AG04449 (cell line): ENCODE results near the gene MYBPH.

ENCODE experiments used
- CTCF ChIA-PET: fragments of 350-600 bp; formaldehyde crosslinking; extraction: SDS; loops from one replicate; lab custom pipeline; 2021; ENCODE audit warnings: antibody characterized with exemption; lab: Yijun Ruan, JAX
- POLR2A ChIA-PET: fragments of 400-600, 350-600 bp; formaldehyde crosslinking; extraction: SDS; loops from one replicate; lab custom pipeline; 2020; ENCODE audit warnings: antibody characterized with exemption, inconsistent platforms; lab: Yijun Ruan, JAX
- DNase-seq: peaks from one replicate; pipeline ENCODE4 v3.0.0-alpha.2; 2010; ENCODE audit warnings: low read depth, low spot score
- H3K4me3 ChIP-seq: 2 replicates; pipeline ENCODE4 v1.5.1; 2011; ENCODE audit warnings: low read depth, mild to moderate bottlenecking, control low read depth, low read length
- TF ChIP-seq, protein P1 (sequence below): IDR thresholded peaks from one replicate; pipeline ENCODE4 v1.5.1; 2011; ENCODE audit warnings: mild to moderate bottlenecking, moderate library complexity, low read length, control low read depth, inconsistent platforms; ENCODE audit not compliant: insufficient read depth; ENCODE audit errors: missing control alignments

Gene MYBPH

DNA sequence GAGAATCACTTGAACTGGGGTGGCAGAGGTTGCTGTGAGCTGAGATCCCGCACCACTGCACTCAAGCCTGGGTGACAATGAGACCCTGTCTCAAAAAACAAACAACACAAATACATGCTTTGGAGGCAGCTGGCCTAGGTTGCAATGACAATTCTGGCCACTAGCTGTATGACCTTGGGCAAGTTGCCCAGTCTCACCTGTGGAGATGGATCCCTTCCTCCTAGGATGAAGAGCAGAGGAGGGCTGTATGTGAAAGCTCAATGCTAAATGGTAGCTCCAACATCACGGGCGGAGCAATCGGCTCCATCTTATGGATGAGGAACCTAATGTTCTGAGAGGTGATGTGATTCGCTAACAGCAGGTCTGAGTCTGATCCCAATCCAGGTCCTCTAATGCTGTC is 27.5 kb downstream of the MYBPH start:
- CTCF ChIA-PET = interaction anchor here (1.2 to 4.5 kb wide), 9 partner anchors 11 to 119 kb away, joined by 3 to 31 read pairs (median 6); partner anchors contain the start of genes ADORA1 and MYBPH
- H3K4me3 ChIP-seq = no peak overlapping the region
- DNase-seq = no peak
- POLR2A ChIA-PET = no interaction called here
- TF ChIP-seq, protein P1, sequence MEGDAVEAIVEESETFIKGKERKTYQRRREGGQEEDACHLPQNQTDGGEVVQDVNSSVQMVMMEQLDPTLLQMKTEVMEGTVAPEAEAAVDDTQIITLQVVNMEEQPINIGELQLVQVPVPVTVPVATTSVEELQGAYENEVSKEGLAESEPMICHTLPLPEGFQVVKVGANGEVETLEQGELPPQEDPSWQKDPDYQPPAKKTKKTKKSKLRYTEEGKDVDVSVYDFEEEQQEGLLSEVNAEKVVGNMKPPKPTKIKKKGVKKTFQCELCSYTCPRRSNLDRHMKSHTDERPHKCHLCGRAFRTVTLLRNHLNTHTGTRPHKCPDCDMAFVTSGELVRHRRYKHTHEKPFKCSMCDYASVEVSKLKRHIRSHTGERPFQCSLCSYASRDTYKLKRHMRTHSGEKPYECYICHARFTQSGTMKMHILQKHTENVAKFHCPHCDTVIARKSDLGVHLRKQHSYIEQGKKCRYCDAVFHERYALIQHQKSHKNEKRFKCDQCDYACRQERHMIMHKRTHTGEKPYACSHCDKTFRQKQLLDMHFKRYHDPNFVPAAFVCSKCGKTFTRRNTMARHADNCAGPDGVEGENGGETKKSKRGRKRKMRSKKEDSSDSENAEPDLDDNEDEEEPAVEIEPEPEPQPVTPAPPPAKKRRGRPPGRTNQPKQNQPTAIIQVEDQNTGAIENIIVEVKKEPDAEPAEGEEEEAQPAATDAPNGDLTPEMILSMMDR = peak; percentile 3

DNA sequence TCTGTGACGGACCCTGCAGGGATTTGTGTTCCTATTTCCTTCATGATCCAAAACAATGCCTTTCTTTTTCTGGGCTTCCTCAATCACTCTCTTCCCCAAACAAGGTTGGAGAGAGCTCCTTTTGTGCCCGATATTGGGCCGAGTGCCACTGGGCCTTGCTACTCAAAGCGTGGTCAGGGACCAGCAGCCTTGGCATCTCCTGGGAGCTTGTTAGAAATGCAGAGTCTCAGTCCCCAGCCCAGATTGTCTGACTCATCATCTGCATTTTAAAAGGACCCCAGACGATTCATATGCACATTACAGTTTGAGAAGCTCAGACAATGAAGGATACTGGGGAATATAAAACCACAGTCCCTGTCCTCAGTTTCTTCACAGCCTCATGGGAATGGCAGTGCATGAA is 28.2 kb downstream of the MYBPH start:
- DNase-seq = no peak
- POLR2A ChIA-PET = no interaction called here
- no peak overlapping the region for H3K4me3 ChIP-seq
- TF ChIP-seq, protein P1 = no peak
- CTCF ChIA-PET = interaction anchor here (0.9 to 4.5 kb wide), 11 partner anchors 10 to 120 kb away, joined by 3 to 31 read pairs (median 4); partner anchors contain the start of genes ADORA1 and MYBPH

GRCh38 chr1:203146537-203146936 is 29.1 kb downstream of the MYBPH start:
- POLR2A ChIA-PET = no interaction called here
- no peak for DNase-seq
- CTCF ChIA-PET = interaction anchor here (0.7 to 4.5 kb wide), 7 partner anchors 12 to 121 kb away, joined by 3 to 31 read pairs (median 4); partner anchors contain the start of genes ADORA1 and MYBPH
- no peak overlapping the region for H3K4me3 ChIP-seq
- TF ChIP-seq, protein P1 = no peak

DNA sequence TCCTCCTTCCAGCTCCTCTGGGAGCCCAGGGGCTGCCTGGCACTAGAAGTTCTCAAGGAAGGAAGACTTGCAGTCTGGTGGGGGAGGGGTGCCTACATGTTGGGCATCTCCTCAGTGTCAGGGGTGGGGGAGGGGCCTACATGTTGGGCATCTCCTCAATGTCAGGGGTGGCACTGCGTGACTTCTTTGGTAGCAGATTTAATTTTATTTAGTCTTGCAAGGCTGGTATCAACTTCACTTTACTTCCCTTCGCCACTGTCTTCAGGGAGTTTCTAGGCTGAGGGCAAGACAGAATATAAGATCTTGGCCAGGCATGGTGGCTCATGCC is 29.6 kb downstream of the MYBPH start:
- TF ChIP-seq, protein P1 = no peak
- no peak overlapping the region for H3K4me3 ChIP-seq
- ChIA-PET POLR2A (no interaction called here), CTCF (interaction anchor here (0.7 to 4.5 kb wide), 5 partner anchors 16 to 123 kb away, joined by 3 to 31 read pairs (median 4); partner anchors contain the start of genes ADORA1 and MYBPH)
- DNase-seq = no peak

- ChIA-PET POLR2A (no interaction called here), CTCF (interaction anchor here (0.7 to 3.7 kb wide), 6 partner anchors 9 to 124 kb away, joined by 3 to 18 read pairs (median 4); partner anchors contain the start of gene ADORA1)
- TF ChIP-seq, protein P1 = no peak
- no peak overlapping the region for H3K4me3 ChIP-seq
- no peak for DNase-seq
These were observed 30.1 kb downstream of the MYBPH start for GRCh38 chr1:203145321-203146041.

DNA sequence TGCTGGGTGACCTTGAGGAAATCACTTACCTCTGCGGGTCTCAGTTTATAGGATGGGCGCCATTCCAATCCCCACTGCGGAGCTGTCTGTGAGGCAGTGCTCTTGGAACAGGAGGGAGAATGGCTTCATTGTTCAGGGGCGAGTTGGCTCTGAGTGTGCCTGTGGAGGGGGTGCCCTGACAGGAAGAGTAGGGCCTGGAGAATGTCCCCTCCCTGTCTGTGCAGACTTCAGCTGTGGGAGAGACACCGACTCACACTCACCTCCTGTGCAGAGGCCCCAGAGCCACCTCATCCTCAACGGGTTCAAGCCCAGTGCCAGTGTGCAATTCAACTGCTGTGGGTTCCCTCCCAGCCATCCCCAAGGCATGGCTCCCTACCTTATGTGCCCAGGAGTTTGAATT is 31.0 kb downstream of the MYBPH start:
- ChIA-PET CTCF (interaction anchor here (1.0 to 1.8 kb wide), 6 partner anchors 8 to 124 kb away, joined by 3 to 5 read pairs (median 4); no protein-coding TSS in a partner anchor), POLR2A (no interaction called here)
- DNase-seq = no peak
- TF ChIP-seq, protein P1 = no peak
- no peak overlapping the region for H3K4me3 ChIP-seq
